WTC11 (cell line): ENCODE measurements around the gene ADAP1. TPM values are rescaled to one million over a fixed set of nuclear protein-coding genes. Genes with fewer than 3 reads are reported as not detected.
A peak's percentile ranks its signal among the peaks of the same experiment; 100 is the strongest.

ENCODE experiments used
- ATAC-seq: fragments of 200-7000 bp; cut with Tn5 transposase; 2 replicates; pipeline ENCODE4 v1.10.0; 2021; ENCODE audit warnings: mild to moderate bottlenecking, moderate library complexity
- CTCF ChIA-PET: fragments of 300-600 bp; sonication (Branson Sonifier 250); formaldehyde crosslinking; loops from one replicate; lab custom pipeline; 2021; ENCODE audit warnings: antibody characterized with exemption; lab: Charles Lee
- POLR2A ChIA-PET: fragments of 350-600 bp; sonication (Branson Sonifier 250); formaldehyde crosslinking; loops from one replicate; lab custom pipeline; 2021; ENCODE audit warnings: antibody characterized with exemption; lab: Charles Lee
- DNase-seq: peaks from one replicate; pipeline ENCODE4 v3.0.0; 2021; ENCODE audit warnings: low spot score
- H3K27ac Mint-ChIP-seq: 2 replicates; pipeline ENCODE4 v1.8.0; 2021; ENCODE audit warnings: mixed read lengths
- H3K27me3 Mint-ChIP-seq: 2 replicates; pipeline ENCODE4 v1.8.0; 2021; ENCODE audit warnings: low read depth, mild to moderate bottlenecking, moderate library complexity, mixed read lengths
- H3K36me3 Mint-ChIP-seq: 2 replicates; pipeline ENCODE4 v1.8.0; 2021; ENCODE audit warnings: mixed read lengths
- H3K4me1 Mint-ChIP-seq: 2 replicates; pipeline ENCODE4 v1.8.0; 2022; ENCODE audit warnings: mixed read lengths
- H3K4me3 Mint-ChIP-seq: 2 replicates; pipeline ENCODE4 v1.8.0; 2021; ENCODE audit warnings: mild to moderate bottlenecking, moderate library complexity, mixed read lengths
- H3K9me3 Mint-ChIP-seq: 2 replicates; pipeline ENCODE4 v1.8.0; 2021; ENCODE audit warnings: mixed read lengths
- AR ChIP-seq: fragments of 250-450 bp; sonication (Bioruptor Pico); IDR thresholded peaks from 2 replicates; pipeline ENCODE4 v1.9.0; 2021; ENCODE audit warnings: mild to moderate bottlenecking
- CDX4 ChIP-seq: fragments of 250-450 bp; sonication (Bioruptor Pico); IDR thresholded peaks from 2 replicates; pipeline ENCODE4 v1.9.0; 2021; ENCODE audit warnings: moderate library complexity, mild to moderate bottlenecking, inconsistent platforms, borderline replicate concordance
- CREB1 ChIP-seq: sonication (generic); formaldehyde crosslinking; IDR thresholded peaks from 2 replicates; pipeline ENCODE4 v1.8.0; 2023; ENCODE audit warnings: mild to moderate bottlenecking, missing genetic modification reagents
- CREM ChIP-seq: sonication (generic); formaldehyde crosslinking; IDR thresholded peaks from 2 replicates; pipeline ENCODE4 v1.8.1; 2022; ENCODE audit warnings: mild to moderate bottlenecking, missing genetic modification reagents, moderate library complexity
- FOXJ3 ChIP-seq: sonication (generic); formaldehyde crosslinking; IDR thresholded peaks from 2 replicates; pipeline ENCODE4 v1.9.0; 2021; ENCODE audit warnings: missing genetic modification reagents, mild to moderate bottlenecking, borderline replicate concordance
- FOXP4 ChIP-seq: sonication (generic); formaldehyde crosslinking; IDR thresholded peaks from 2 replicates; pipeline ENCODE4 v1.8.0; 2022; ENCODE audit warnings: mild to moderate bottlenecking, missing genetic modification reagents
- GRHL2 ChIP-seq: fragments of 250-450 bp; sonication (Bioruptor Pico); IDR thresholded peaks from 2 replicates; pipeline ENCODE4 v1.8.0; 2022; ENCODE audit warnings: mild to moderate bottlenecking, moderate library complexity; ENCODE audit not compliant: insufficient replicate concordance, severe bottlenecking
- OVOL2 ChIP-seq: fragments of 250-450 bp; sonication (Bioruptor Pico); IDR thresholded peaks from 2 replicates; pipeline ENCODE4 v1.9.0; 2021; ENCODE audit warnings: mild to moderate bottlenecking, borderline replicate concordance
- SMAD3 ChIP-seq: sonication (generic); formaldehyde crosslinking; IDR thresholded peaks from 2 replicates; pipeline ENCODE4 v1.8.0; 2022; ENCODE audit warnings: missing genetic modification reagents, mild to moderate bottlenecking, borderline replicate concordance
- SP1 ChIP-seq: sonication (generic); formaldehyde crosslinking; conservative IDR thresholded peaks from 2 replicates; pipeline ENCODE4 v1.8.1; 2022; ENCODE audit warnings: missing genetic modification reagents
- STAT6 ChIP-seq: sonication (generic); formaldehyde crosslinking; conservative IDR thresholded peaks from 2 replicates; pipeline ENCODE4 v1.8.1; 2023; ENCODE audit warnings: mild to moderate bottlenecking, low read depth, missing genetic modification reagents, moderate library complexity
- ZBTB43 ChIP-seq: sonication (generic); formaldehyde crosslinking; IDR thresholded peaks from 2 replicates; pipeline ENCODE4 v1.8.1; 2023; ENCODE audit warnings: mild to moderate bottlenecking, missing genetic modification reagents
- ZNF263 ChIP-seq: sonication (generic); formaldehyde crosslinking; IDR thresholded peaks from 2 replicates; pipeline ENCODE4 v1.8.1; 2022; ENCODE audit warnings: low read depth, mild to moderate bottlenecking, moderate library complexity, missing genetic modification reagents
- ZNF281 ChIP-seq: sonication (generic); formaldehyde crosslinking; IDR thresholded peaks from 2 replicates; pipeline ENCODE4 v1.8.0; 2023; ENCODE audit warnings: mild to moderate bottlenecking, missing genetic modification reagents
- ZNF396 ChIP-seq: fragments of 250-450 bp; sonication (Bioruptor Pico); IDR thresholded peaks from 2 replicates; pipeline ENCODE4 v1.8.0; 2021; ENCODE audit warnings: mild to moderate bottlenecking, moderate library complexity, borderline replicate concordance
- ZNF416 ChIP-seq: fragments of 250-450 bp; sonication (Bioruptor Pico); IDR thresholded peaks from 2 replicates; pipeline ENCODE4 v1.9.0; 2021; ENCODE audit warnings: mild to moderate bottlenecking, inconsistent platforms
- ZNF423 ChIP-seq: fragments of 250-450 bp; sonication (Bioruptor Pico); IDR thresholded peaks from 2 replicates; pipeline ENCODE4 v2.1.2; 2022; ENCODE audit warnings: mild to moderate bottlenecking, moderate library complexity
- ZNF671 ChIP-seq: fragments of 250-450 bp; sonication (Bioruptor Pico); IDR thresholded peaks from 2 replicates; pipeline ENCODE4 v1.8.0; 2021; ENCODE audit warnings: mild to moderate bottlenecking
- total RNA-seq: library from RNA; stranded (reverse); gene quantifications from 3 replicates; pipeline ENCODE4 v1.2.3, GENCODE V29; 2021

Gene ADAP1
- total RNA-seq, 1 experiment from 2014 or later: 4.3 TPM

- TF ChIP-seq CREB1 (CRISPR knock-in tag): no peak
These were observed 82.5 kb downstream of the ADAP1 start (continued) for GRCh38 chr7:871900-872537.

GRCh38 chr7:869348-869747, 85.1 kb downstream of the ADAP1 start:
- H3K4me1 Mint-ChIP-seq: peaks cover 6% of the 10 kb centered on the region
- H3K27ac Mint-ChIP-seq: no peak overlapping the region
- TF ChIP-seq ZNF396: no peak
- TF ChIP-seq CDX4: no peak
- no peak for TF ChIP-seq CREM (CRISPR knock-in tag)
- no peak for TF ChIP-seq GRHL2 (CRISPR knock-in tag)
- no peak for TF ChIP-seq ZNF423 (CRISPR knock-in tag)
- TF ChIP-seq ZNF416 (CRISPR knock-in tag): no peak
- TF ChIP-seq ZNF281 (CRISPR knock-in tag): no peak
- no peak for TF ChIP-seq SMAD3 (CRISPR knock-in tag)
- TF ChIP-seq FOXJ3 (CRISPR knock-in tag): no peak
- no peak for TF ChIP-seq STAT6
- TF ChIP-seq ZBTB43 (CRISPR knock-in tag): no peak
- TF ChIP-seq AR (CRISPR knock-in tag): no peak
- TF ChIP-seq, all 79 proteins: peak for 0

GRCh38 chr7:868189-868486, 86.3 kb downstream of the ADAP1 start:
- no peaks in the 10 kb centered on the region for H3K27me3 Mint-ChIP-seq
- TF ChIP-seq ZNF671 (CRISPR knock-in tag): no peak
- TF ChIP-seq ZNF263: no peak
- TF ChIP-seq FOXP4: no peak
- TF ChIP-seq SP1: no peak
- no peak for TF ChIP-seq OVOL2 (CRISPR knock-in tag)

More at GRCh38 chr7:869348-869747, 85.1 kb downstream of the ADAP1 start:
- Mint-ChIP-seq H3K36me3 (peaks cover 79% of the 10 kb centered on the region), H3K4me3 (no peak overlapping the region), H3K9me3 (peaks cover 6% of the 10 kb centered on the region), H3K27me3 (no peaks in the 10 kb centered on the region)
- CTCF ChIA-PET: no interaction called here
- no peak for DNase-seq
- no peak for ATAC-seq
- POLR2A ChIA-PET: no interaction called here

More at GRCh38 chr7:868189-868486, 86.3 kb downstream of the ADAP1 start:
- Mint-ChIP-seq H3K9me3 (no peaks in the 10 kb centered on the region), H3K27ac (no peak overlapping the region), H3K4me1 (no peaks in the 10 kb centered on the region), H3K36me3 (peaks cover 77% of the 10 kb centered on the region), H3K4me3 (no peak overlapping the region)
- ATAC-seq: peak; percentile 22; the same call in 1 of the 2 replicates
- ChIA-PET POLR2A (no interaction called here), CTCF (no interaction called here)
- no peak for DNase-seq
